ENCODE data around the gene PYCR2. TPM values are rescaled to one million over a fixed set of nuclear protein-coding genes. Genes with fewer than 3 reads are reported as not detected.

PYCR2 gene
- total RNA-seq, 2 experiments from 2014 or later, result 134 to 140 TPM

DNA sequence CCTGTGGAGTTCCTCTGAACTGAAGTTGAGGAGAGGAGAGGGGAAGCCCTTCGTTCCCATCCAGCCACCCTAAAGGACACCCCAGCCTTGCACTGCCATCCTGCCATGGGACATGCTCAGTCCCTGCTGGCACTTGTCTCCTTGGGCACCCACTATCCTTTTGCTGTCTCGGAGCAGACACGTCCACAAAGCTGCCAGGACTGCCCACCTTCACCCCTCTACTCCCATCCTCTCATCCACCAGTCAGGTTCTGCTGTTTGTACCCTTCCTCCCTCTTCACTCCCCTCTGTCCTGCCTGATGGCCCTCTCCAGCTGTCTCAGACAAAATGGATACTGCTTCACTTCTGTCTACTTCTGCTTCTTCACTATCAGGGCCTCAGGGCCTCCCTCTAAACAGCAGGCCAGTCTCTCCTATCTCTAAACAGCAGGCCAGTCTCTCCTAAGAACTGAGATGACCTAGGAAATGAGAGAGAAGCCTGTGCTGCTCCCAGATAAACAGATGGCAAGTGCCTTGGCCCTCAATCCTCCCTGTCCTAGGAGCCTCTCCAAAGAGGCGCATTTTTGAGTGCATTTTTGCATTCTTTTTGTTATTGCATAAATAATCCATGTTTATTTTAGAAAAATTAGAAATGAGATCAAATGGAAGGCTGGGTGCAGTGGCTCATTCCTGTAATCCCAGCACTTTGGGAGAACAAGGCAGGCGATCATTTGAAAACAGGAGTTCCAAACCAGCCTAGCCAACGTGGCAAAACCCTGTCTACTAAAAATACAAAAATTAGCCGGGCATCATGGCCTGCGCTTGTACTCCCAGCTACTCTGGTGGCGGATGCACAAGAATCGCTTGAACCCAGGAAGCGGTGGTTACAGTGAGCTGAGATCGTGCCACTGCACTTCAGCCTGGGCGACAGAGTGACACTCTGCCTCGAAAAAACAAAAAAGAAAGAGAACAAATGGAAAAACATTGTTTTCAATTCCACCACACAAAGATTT, 4.4 kb upstream of the PYCR2 start:
- ChIA-PET CTCF (no interaction called here), POLR2A (no interaction called here)

- ChIA-PET POLR2A (no interaction called here), CTCF (interaction anchor here (1.4 kb wide), 1 partner anchor 16 kb away, joined by 3 read pairs; no protein-coding TSS in a partner anchor)
Observed at GRCh38 chr1:225926551-225927113, 2.6 kb upstream of the PYCR2 start.

GRCh38 chr1:225923381-225923691, 714 bp downstream of the PYCR2 start:
- ChIA-PET CTCF (interaction anchor here (0.6 to 2.6 kb wide), 7 partner anchors 12 to 448 kb away, joined by 3 to 9 read pairs (median 4); partner anchors contain the start of genes SRP9 and TMEM63A), POLR2A (interaction anchor here (0.6 to 2.6 kb wide), 7 partner anchors 10 to 479 kb away, joined by 3 to 17 read pairs (median 4); partner anchors contain the start of genes H3-3A, SRP9 and TMEM63A)

GRCh38 chr1:225921734-225922709, 2.0 kb downstream of the PYCR2 start:
- CTCF ChIA-PET, result interaction anchor here (1.7 to 2.6 kb wide), 2 partner anchors 40 to 447 kb away, joined by 4 to 9 read pairs; partner anchors contain the start of gene TMEM63A

GRCh38 chr1:225919906-225920305, 4.1 kb downstream of the PYCR2 start:
- CTCF ChIA-PET, result interaction anchor here (1.0 kb wide), 1 partner anchor 9 kb away, joined by 5 read pairs; no protein-coding TSS in a partner anchor
- POLR2A ChIA-PET, result interaction anchor here (0.5 kb wide), 1 partner anchor 23 kb away, joined by 3 read pairs; no protein-coding TSS in a partner anchor

More at GRCh38 chr1:225921734-225922709, 2.0 kb downstream of the PYCR2 start:
- POLR2A ChIA-PET, result interaction anchor here (1.1 kb wide), 1 partner anchor 39 kb away, joined by 3 read pairs; no protein-coding TSS in a partner anchor

- ChIA-PET CTCF (interaction anchor here (0.6 to 0.7 kb wide), 2 partner anchors 321 to 372 kb away, joined by 3 to 4 read pairs; no protein-coding TSS in a partner anchor), POLR2A (interaction anchor here (0.7 to 0.9 kb wide), 3 partner anchors 44 to 81 kb away, joined by 4 to 6 read pairs (median 5); partner anchors contain the start of gene SDE2)
Observed at GRCh38 chr1:225918280-225918679, 5.8 kb downstream of the PYCR2 start.

DNA sequence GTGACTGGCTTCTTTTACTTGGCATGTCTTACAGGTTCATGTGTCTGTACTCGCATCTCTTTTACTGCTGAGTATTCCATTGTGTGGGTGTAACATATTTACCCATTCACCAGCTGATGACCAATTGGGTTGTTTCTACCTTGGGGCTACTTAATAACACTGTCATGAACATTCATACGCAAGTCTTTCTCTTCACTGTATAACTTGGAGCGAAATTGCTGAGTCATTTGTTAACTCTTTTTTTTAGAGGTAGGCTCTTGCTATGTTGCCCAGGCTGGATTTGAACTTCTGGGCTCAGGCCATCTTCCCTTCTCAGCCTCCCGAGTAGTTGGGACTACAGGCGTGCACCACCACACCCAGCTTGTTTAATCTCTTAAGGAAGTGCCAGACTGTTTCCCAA, 6.5 kb downstream of the PYCR2 start:
- POLR2A ChIA-PET, result interaction anchor here (0.6 to 0.9 kb wide), 2 partner anchors 42 to 82 kb away, joined by 3 to 4 read pairs; partner anchors contain the start of gene SDE2
- CTCF ChIA-PET, result interaction anchor here (1.0 kb wide), 1 partner anchor 139 kb away, joined by 3 read pairs; no protein-coding TSS in a partner anchor

DNA sequence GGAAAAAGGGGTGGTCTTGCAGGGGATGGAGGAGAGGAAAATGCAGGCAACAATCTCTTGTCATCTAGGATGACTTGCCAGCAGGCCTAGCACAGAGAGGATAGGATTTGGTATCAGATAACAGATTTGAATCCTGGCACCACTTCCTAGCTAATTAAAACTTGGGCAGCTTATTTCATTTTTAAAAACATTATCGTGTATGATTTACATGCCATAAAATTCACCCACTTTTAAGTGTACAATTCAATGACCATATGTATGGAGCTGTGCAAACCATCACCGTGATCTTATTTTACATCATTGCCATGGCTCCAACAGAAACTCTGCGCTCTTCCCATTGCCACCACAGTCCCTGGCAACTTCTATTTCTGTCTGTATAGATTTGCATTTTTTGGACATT, 6.9 kb downstream of the PYCR2 start:
- POLR2A ChIA-PET, result interaction anchor here (0.6 kb wide), 1 partner anchor 41 kb away, joined by 3 read pairs; no protein-coding TSS in a partner anchor
- CTCF ChIA-PET, result interaction anchor here (1.0 kb wide), 1 partner anchor 139 kb away, joined by 3 read pairs; no protein-coding TSS in a partner anchor

GRCh38 chr1:225915538-225915991, 8.5 kb downstream of the PYCR2 start:
- CTCF ChIA-PET, result no interaction called here
- POLR2A ChIA-PET, result interaction anchor here (1.5 kb wide), 1 partner anchor 8 kb away, joined by 3 read pairs; the partner anchor contains the start of gene PYCR2

- ChIA-PET CTCF (no interaction called here), POLR2A (interaction anchor here (1.5 kb wide), 1 partner anchor 9 kb away, joined by 3 read pairs; the partner anchor contains the start of gene PYCR2)
Observed at GRCh38 chr1:225914947-225915346, 9.1 kb downstream of the PYCR2 start.

- ChIA-PET POLR2A (interaction anchor here (1.5 kb wide), 1 partner anchor 10 kb away, joined by 3 read pairs; the partner anchor contains the start of gene PYCR2), CTCF (no interaction called here)
Observed at GRCh38 chr1:225914391-225914790, 9.7 kb downstream of the PYCR2 start.

GRCh38 chr1:225911191-225912130, 12.6 kb downstream of the PYCR2 start:
- ChIA-PET CTCF (interaction anchor here (0.6 to 2.5 kb wide), 27 partner anchors 9 to 446 kb away, joined by 3 to 14 read pairs (median 4); partner anchors contain the start of genes PYCR2 and SRP9), POLR2A (interaction anchor here (1.7 kb wide), 1 partner anchor 134 kb away, joined by 10 read pairs; the partner anchor contains the start of gene SRP9)

DNA sequence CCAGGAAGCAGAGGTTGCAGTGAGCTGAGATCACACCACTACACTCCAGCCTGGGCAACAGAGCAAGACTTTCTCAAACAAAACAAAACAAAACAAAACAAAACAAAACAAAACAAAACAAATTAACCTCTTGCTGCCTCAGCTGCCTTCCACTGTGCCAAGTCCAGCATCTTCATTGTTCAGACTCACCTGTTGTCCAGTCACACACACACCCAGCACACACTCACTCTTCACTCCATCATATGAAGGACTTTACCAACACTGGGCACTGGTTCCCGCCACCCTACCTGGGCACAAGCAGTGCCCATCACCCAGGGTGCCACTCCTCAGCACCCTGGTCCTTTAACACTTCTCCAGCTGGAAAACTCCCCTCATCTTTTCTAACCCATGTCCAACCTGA, 14.6 kb downstream of the PYCR2 start:
- CTCF ChIA-PET, result interaction anchor here (0.8 to 1.4 kb wide), 2 partner anchors 11 to 435 kb away, joined by 3 to 5 read pairs; no protein-coding TSS in a partner anchor
- POLR2A ChIA-PET, result no interaction called here

- ChIA-PET POLR2A (no interaction called here), CTCF (interaction anchor here (1.4 kb wide), 1 partner anchor 10 kb away, joined by 5 read pairs; no protein-coding TSS in a partner anchor)
Observed at GRCh38 chr1:225908773-225909172, 15.3 kb downstream of the PYCR2 start.

- POLR2A ChIA-PET, result no interaction called here
- CTCF ChIA-PET, result interaction anchor here (1.4 kb wide), 1 partner anchor 10 kb away, joined by 5 read pairs; no protein-coding TSS in a partner anchor
Observed at GRCh38 chr1:225908013-225908640, 15.9 kb downstream of the PYCR2 start.

DNA sequence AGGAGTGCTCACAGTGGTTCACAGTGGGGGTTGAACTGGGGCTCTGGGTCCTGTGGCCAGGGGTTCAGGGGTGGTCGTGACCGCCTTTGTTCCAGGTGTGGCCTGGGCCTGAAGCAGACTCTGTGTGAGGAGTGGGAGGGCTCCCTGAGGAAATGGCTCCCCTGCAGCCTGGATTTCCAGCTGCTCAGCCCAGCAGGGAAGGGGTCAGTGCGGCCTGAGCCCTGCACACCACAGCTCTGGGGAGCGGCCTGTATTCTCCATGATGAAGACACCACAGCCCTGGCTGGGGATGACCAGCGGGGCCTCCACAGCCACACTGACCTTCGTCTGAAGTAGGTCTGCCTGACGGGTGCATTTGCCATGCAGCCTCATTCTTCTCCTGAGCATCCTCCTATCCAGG, 16.7 kb downstream of the PYCR2 start:
- ChIA-PET POLR2A (no interaction called here), CTCF (interaction anchor here (1.6 kb wide), 1 partner anchor 10 kb away, joined by 4 read pairs; no protein-coding TSS in a partner anchor)
